MM.1S (cell line): ENCODE measurements around the gene ADAM23.

Source experiments
- CTCF ChIP-seq: fragments of 300-600 bp; sonication (generic); IDR thresholded peaks from 2 replicates; pipeline ENCODE4 v1.5.1; 2016; ENCODE audit warnings: antibody characterized with exemption, low read length, mixed read lengths
- EZH2phosphoT487 ChIP-seq: fragments of 300-600 bp; sonication (generic); IDR thresholded peaks from 2 replicates; pipeline ENCODE4 v1.6.1; 2018; ENCODE audit warnings: antibody characterized with exemption, low read length

DNA sequence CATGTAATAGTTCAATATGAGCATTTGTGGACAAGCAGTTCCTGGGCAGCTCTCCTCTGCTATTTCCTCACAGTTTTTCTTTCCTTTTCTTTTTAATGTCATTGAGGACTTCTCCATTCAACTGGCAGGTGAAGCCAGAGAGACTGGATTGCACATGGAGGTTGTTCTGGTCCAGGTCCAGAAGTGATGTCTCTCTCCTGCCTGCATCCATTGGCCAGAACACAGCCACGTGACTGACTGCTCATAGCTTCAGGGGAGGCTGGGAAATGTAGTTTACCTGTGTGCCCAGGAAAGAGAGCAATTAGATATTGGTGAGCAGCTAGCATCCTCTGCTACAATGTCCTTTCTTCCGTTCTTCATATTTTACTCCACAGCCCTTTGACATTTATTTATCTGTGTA, 20.2 kb upstream of the ADAM23 start:
- TF ChIP-seq CTCF (no peak), EZH2phosphoT487 (no peak)
